Measurements from ENCODE around the gene RGS18.

DNA sequence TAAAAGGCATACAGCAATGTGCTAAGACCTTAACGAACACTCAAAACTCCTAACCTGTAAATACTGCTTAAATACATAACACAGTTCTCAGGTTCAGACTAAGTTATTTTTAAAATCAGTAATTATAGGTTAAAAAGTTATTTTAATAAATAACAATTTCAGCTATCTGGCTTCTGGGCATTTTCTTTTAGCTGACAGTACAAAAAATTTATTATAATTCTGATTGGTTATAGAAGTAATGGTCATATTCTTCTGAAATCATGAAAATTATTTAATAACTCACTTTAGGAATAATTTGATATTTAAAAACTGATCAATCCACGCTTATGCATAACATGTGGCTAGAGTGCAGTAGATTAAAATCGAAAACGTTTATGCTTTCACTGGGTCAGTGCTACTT is 10.7 kb downstream of the RGS18 start:
- TF ChIP-seq EZH2phosphoT487 (IDR thresholded peaks at IDR 0.05; ENCODE audit: borderline replicate concordance, low read length) (no peak), CTCF (conservative IDR thresholded peaks at IDR 0.05; ENCODE audit: low read depth, low read length) (no peak)

Measured in PC-3 (cell line).